ENCODE results near the gene NEU4.

DNA sequence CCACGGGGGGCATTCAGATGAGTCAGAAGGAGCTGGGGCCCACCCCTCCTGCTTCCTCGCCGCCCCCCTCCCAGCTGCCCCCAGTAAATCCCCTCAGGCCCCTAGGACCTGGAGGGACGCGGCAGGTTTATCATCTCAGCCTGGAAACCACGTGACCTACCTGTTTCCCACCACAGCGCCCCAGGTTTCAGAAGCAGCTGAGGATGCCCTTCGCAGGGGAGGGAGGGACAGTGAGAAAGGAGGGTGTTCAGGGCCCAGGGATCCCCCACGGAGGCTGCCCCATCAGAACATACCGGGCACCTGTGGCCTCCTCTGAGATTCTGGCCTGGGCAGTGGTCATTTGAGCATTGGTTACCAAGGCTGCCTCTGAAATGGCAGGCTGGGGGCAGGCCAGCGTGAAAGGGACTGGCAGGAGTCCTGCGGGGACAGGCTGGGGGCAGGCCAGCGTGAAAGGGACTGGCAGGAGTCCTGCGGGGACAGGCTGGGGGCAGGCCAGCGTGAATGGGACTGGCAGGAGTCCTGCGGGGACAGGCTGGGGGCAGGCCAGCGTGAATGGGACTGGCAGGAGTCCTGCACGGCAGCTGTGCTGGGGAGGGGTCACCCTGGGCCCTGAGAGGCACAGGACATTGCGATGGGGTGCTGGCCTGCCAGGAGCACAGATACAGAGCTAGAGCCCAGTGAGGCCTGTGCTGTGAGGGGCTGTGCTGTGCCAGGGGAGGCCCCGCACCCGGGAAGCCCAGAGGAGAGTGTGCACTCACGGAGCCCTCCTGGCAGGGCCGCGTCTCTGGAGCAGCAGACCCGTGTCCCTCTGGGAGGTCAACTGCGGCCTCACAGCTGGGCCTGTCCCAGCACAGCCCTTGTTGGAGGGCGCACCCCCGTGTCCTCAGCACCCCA, 1.6 kb downstream of the NEU4 start:
- TF ChIP-seq EP300 (IDR thresholded peaks at IDR 0.05; ENCODE audit: low read length) (no peak), ZNF24 (IDR thresholded peaks at IDR 0.05) (no peak), JUN (IDR thresholded peaks at IDR 0.05; ENCODE audit: borderline replicate concordance, low read depth, low read length) (no peak), JUN (CRISPR knock-in tag; IDR thresholded peaks at IDR 0.05; ENCODE audit: borderline replicate concordance) (no peak), CREB1 (IDR thresholded peaks at IDR 0.05) (no peak), CREB1 (CRISPR knock-in tag; IDR thresholded peaks at IDR 0.05) (no peak), FOXM1 (IDR thresholded peaks at IDR 0.05; ENCODE audit: low read depth) (no peak), FOXM1 (CRISPR knock-in tag; IDR thresholded peaks at IDR 0.05; ENCODE audit: low read depth) (no peak), TBP (optimal IDR thresholded peaks at IDR 0.05; ENCODE audit: low read depth, low read length) (no peak)
- TF ChIP-seq, protein P1, sequence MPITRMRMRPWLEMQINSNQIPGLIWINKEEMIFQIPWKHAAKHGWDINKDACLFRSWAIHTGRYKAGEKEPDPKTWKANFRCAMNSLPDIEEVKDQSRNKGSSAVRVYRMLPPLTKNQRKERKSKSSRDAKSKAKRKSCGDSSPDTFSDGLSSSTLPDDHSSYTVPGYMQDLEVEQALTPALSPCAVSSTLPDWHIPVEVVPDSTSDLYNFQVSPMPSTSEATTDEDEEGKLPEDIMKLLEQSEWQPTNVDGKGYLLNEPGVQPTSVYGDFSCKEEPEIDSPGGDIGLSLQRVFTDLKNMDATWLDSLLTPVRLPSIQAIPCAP (CRISPR knock-in tag; IDR thresholded peaks at IDR 0.05; ENCODE audit: borderline replicate concordance), result no peak

All from K562 (cell line).